Endothelial cell of umbilical vein (primary cell): ENCODE data around the gene GIGYF2.

Experiments
- CTCF ChIP-seq, 2 donors: IDR thresholded peaks; 1 replicate in 1 of 2; 2 replicates in 1 of 2; pipeline ENCODE4 v1.5.1; 2011; ENCODE audit warnings: low read length in 2 of 2, mild to moderate bottlenecking in 2 of 2, moderate library complexity in 2 of 2, control low read depth in 1 of 2, inconsistent platforms in 1 of 2, low read depth in 1 of 2; ENCODE audit not compliant: insufficient read depth in 1 of 2; ENCODE audit errors: extremely low read depth in 1 of 2
- EZH2 ChIP-seq: IDR thresholded peaks from 2 replicates; pipeline ENCODE4 v1.6.1; 2012; ENCODE audit warnings: borderline replicate concordance, low read depth, mild to moderate bottlenecking, moderate library complexity, low read length, inconsistent platforms; ENCODE audit not compliant: severe bottlenecking
- POLR2AphosphoS5 ChIP-seq: IDR thresholded peaks from 2 replicates; pipeline ENCODE4 v1.6.1; 2012; ENCODE audit warnings: low read depth, mild to moderate bottlenecking, control low read depth, low read length, moderate library complexity; ENCODE audit not compliant: insufficient read depth

- no peak for TF ChIP-seq POLR2AphosphoS5
- TF ChIP-seq CTCF (IDR thresholded peaks at IDR 0.05; ENCODE audit: extremely low read depth in 1 of 2, insufficient read depth in 1 of 2, low read depth in 1 of 2, low read length in 2 of 2) = no peak
- TF ChIP-seq EZH2 = no peak
These were observed 196.7 kb downstream of the GIGYF2 start for GRCh38 chr2:232893834-232894233.
